NCI-H146 treated with DMSO at 0.1 percent for 48 hours (cell line): ENCODE results near the gene STK16.
"Not testable (repeated sequence)": the region's sequence is repeated elsewhere in the genome, so short reads cannot be mapped to it uniquely, and the experiment has no call there.

ENCODE experiments used
- DNase-seq: peaks from one replicate; lab custom pipeline; 2025; ENCODE audit not compliant: unreplicated experiment; lab: John Stamatoyannopoulos, UW

The STK16 gene

GRCh38 chr2:219286436-219287115, 41.3 kb downstream of the STK16 start:
- DNase-seq = no peak

GRCh38 chr2:219287116-219287440, 41.8 kb downstream of the STK16 start:
- DNase-seq = not testable (repeated sequence)

- no peak for DNase-seq
These were observed 42.4 kb downstream of the STK16 start for GRCh38 chr2:219287580-219288265.

- DNase-seq = no peak
These were observed 43.9 kb downstream of the STK16 start for GRCh38 chr2:219289195-219289536.

- no peak for DNase-seq
These were observed 44.5 kb downstream of the STK16 start for GRCh38 chr2:219289537-219290361.

GRCh38 chr2:219290381-219291171, 45.3 kb downstream of the STK16 start:
- no peak for DNase-seq

- no peak for DNase-seq
These were observed 46.1 kb downstream of the STK16 start for GRCh38 chr2:219291394-219291793.

- DNase-seq = no peak
These were observed 46.7 kb downstream of the STK16 start for GRCh38 chr2:219291910-219292490.

- no peak for DNase-seq
These were observed 47.3 kb downstream of the STK16 start for GRCh38 chr2:219292616-219293015.

GRCh38 chr2:219293736-219294231, 48.5 kb downstream of the STK16 start:
- no peak for DNase-seq

GRCh38 chr2:219294356-219295351, 49.4 kb downstream of the STK16 start:
- DNase-seq = peak; percentile 39

- DNase-seq = no peak
These were observed 50.9 kb downstream of the STK16 start for GRCh38 chr2:219296142-219296541.

GRCh38 chr2:219296631-219297391, 51.5 kb downstream of the STK16 start:
- DNase-seq = no peak

GRCh38 chr2:219297766-219298456, 52.6 kb downstream of the STK16 start:
- DNase-seq = no peak

- peak; percentile 13 for DNase-seq
These were observed 53.6 kb downstream of the STK16 start for GRCh38 chr2:219298759-219299371.

GRCh38 chr2:219299372-219299760, 54.1 kb downstream of the STK16 start:
- no peak for DNase-seq
